ENCODE results near the gene TRIM5. TPM values are rescaled to one million over a fixed set of nuclear protein-coding genes. Genes with fewer than 3 reads are reported as not detected.

Gene TRIM5
- total and polyA plus RNA-seq, 2 experiments from 2014 or later = 20.8 to 21.0 TPM

DNA sequence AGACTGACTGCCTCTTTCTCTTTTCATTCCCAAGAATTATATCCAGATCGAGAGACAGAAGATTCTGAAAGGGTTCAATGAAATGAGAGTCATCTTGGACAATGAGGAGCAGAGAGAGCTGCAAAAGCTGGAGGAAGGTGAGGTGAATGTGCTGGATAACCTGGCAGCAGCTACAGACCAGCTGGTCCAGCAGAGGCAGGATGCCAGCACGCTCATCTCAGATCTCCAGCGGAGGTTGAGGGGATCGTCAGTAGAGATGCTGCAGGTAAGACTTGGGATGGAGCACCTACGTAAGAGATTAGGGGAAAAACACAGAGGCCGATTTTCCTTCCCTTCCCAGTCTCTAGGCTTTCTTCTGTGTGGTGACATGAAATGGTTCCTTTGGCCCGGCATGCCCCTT is 13.4 kb upstream of the TRIM5 start (continued):
- TF ChIP-seq, protein P1, sequence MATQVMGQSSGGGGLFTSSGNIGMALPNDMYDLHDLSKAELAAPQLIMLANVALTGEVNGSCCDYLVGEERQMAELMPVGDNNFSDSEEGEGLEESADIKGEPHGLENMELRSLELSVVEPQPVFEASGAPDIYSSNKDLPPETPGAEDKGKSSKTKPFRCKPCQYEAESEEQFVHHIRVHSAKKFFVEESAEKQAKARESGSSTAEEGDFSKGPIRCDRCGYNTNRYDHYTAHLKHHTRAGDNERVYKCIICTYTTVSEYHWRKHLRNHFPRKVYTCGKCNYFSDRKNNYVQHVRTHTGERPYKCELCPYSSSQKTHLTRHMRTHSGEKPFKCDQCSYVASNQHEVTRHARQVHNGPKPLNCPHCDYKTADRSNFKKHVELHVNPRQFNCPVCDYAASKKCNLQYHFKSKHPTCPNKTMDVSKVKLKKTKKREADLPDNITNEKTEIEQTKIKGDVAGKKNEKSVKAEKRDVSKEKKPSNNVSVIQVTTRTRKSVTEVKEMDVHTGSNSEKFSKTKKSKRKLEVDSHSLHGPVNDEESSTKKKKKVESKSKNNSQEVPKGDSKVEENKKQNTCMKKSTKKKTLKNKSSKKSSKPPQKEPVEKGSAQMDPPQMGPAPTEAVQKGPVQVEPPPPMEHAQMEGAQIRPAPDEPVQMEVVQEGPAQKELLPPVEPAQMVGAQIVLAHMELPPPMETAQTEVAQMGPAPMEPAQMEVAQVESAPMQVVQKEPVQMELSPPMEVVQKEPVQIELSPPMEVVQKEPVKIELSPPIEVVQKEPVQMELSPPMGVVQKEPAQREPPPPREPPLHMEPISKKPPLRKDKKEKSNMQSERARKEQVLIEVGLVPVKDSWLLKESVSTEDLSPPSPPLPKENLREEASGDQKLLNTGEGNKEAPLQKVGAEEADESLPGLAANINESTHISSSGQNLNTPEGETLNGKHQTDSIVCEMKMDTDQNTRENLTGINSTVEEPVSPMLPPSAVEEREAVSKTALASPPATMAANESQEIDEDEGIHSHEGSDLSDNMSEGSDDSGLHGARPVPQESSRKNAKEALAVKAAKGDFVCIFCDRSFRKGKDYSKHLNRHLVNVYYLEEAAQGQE (IDR thresholded peaks at IDR 0.05; ENCODE audit: unreplicated experiment) = no peak
- no peak for TF ChIP-seq EZH2phosphoT487 (IDR thresholded peaks at IDR 0.05; ENCODE audit: unreplicated experiment)

DNA sequence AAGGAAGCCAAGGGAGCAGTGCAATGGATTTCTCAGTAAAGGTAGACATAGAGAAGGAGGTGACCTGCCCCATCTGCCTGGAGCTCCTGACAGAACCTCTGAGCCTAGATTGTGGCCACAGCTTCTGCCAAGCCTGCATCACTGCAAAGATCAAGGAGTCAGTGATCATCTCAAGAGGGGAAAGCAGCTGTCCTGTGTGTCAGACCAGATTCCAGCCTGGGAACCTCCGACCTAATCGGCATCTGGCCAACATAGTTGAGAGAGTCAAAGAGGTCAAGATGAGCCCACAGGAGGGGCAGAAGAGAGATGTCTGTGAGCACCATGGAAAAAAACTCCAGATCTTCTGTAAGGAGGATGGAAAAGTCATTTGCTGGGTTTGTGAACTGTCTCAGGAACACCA is 11.3 kb upstream of the TRIM5 start:
- Histone ChIP-seq H3K4me3 (no peak overlapping the region), H2AFZ (no peak overlapping the region), H3K4me2 (no peak overlapping the region), H3K27me3 (ENCODE audit: insufficient read depth) (no peaks in the 10 kb centered on the region), H3K9me2 (ENCODE audit: insufficient read depth) (peaks cover 3% of the 10 kb centered on the region; the same call in 1 of the 2 replicates), H3K4me1 (ENCODE audit: insufficient read depth) (peaks cover 7% of the 10 kb centered on the region), H3K36me3 (ENCODE audit: insufficient read depth) (peaks cover 18% of the 10 kb centered on the region), H3F3A (replicated peaks; ENCODE audit: low read depth) (no peaks in the 10 kb centered on the region), H3K79me2 (replicated peaks; ENCODE audit: insufficient read depth) (peaks cover 26% of the 10 kb centered on the region), H4K20me1 (replicated peaks; ENCODE audit: insufficient read depth) (0 out of 2 replicates have a peak, but pooled peaks cover 4% of the 10 kb centered on the region), H3K27ac (ENCODE audit: low read depth) (no peak overlapping the region)
- Mint-ChIP-seq H3K36me3 (ENCODE audit: low read depth) (peaks cover 28% of the 10 kb centered on the region), H3K27ac (no peak overlapping the region), H3K4me3 (no peak overlapping the region), H3K9me3 (peaks cover under 1% of the 10 kb centered on the region; the same call in 1 of the 3 replicates), H3K27me3 (ENCODE audit: insufficient read depth, low read depth, poor library complexity) (no peaks in the 10 kb centered on the region), H3K4me1 (peaks cover under 1% of the 10 kb centered on the region; the same call in 2 of the 3 replicates)
- DNase-seq (ENCODE audit: low spot score) = no peak
- ATAC-seq = no peak
- TF ChIP-seq EZH2phosphoT487 (IDR thresholded peaks at IDR 0.05; ENCODE audit: unreplicated experiment) (no peak), NANOG (IDR thresholded peaks at IDR 0.05; ENCODE audit: borderline replicate concordance) (no peak), ZNF331 (CRISPR knock-in tag; IDR thresholded peaks at IDR 0.05; ENCODE audit: low read depth) (no peak), CREB1 (CRISPR knock-in tag; IDR thresholded peaks at IDR 0.05; ENCODE audit: low read depth) (no peak), ZNF462 (CRISPR knock-in tag; IDR thresholded peaks at IDR 0.05) (no peak), STAT1 (IDR thresholded peaks at IDR 0.05; ENCODE audit: unreplicated experiment) (no peak)
- TF ChIP-seq, protein P2, sequence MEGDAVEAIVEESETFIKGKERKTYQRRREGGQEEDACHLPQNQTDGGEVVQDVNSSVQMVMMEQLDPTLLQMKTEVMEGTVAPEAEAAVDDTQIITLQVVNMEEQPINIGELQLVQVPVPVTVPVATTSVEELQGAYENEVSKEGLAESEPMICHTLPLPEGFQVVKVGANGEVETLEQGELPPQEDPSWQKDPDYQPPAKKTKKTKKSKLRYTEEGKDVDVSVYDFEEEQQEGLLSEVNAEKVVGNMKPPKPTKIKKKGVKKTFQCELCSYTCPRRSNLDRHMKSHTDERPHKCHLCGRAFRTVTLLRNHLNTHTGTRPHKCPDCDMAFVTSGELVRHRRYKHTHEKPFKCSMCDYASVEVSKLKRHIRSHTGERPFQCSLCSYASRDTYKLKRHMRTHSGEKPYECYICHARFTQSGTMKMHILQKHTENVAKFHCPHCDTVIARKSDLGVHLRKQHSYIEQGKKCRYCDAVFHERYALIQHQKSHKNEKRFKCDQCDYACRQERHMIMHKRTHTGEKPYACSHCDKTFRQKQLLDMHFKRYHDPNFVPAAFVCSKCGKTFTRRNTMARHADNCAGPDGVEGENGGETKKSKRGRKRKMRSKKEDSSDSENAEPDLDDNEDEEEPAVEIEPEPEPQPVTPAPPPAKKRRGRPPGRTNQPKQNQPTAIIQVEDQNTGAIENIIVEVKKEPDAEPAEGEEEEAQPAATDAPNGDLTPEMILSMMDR (conservative IDR thresholded peaks at IDR 0.05; ENCODE audit: low read depth in 2 of 2) = no peak
- TF ChIP-seq, protein P3, sequence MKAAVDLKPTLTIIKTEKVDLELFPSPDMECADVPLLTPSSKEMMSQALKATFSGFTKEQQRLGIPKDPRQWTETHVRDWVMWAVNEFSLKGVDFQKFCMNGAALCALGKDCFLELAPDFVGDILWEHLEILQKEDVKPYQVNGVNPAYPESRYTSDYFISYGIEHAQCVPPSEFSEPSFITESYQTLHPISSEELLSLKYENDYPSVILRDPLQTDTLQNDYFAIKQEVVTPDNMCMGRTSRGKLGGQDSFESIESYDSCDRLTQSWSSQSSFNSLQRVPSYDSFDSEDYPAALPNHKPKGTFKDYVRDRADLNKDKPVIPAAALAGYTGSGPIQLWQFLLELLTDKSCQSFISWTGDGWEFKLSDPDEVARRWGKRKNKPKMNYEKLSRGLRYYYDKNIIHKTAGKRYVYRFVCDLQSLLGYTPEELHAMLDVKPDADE (IDR thresholded peaks at IDR 0.05) = no peak
